Thymus (tissue), 11 donors: Measurements from ENCODE around the gene STX2. TPM values are rescaled to one million over a fixed set of nuclear protein-coding genes. Genes with fewer than 3 reads are reported as not detected.
A peak's percentile ranks its signal among the peaks of the same experiment; 100 is the strongest.
"Not testable (repeated sequence)": the region's sequence is repeated elsewhere in the genome, so short reads cannot be mapped to it uniquely, and the experiment has no call there.

ENCODE experiments used
- DNase-seq, 9 donors: peaks; one replicate each; pipeline ENCODE4 v3.0.0-alpha.2; 2013; ENCODE audit warnings: low spot score in 9 of 9, low read depth in 6 of 9, missing footprints in 1 of 9
- H3K27ac ChIP-seq, 2 donors: one replicate each; pipeline ENCODE4 v1.5.1; 2013; ENCODE audit warnings: control low read depth in 1 of 2, low read depth in 1 of 2, low read length in 1 of 2, mild to moderate bottlenecking in 1 of 2, moderate library complexity in 1 of 2
- H3K27me3 ChIP-seq, 2 donors: one replicate each; pipeline ENCODE4 v1.5.1; 2013; ENCODE audit warnings: low read length in 1 of 2; ENCODE audit not compliant: control insufficient read depth in 2 of 2, insufficient read depth in 1 of 2
- H3K36me3 ChIP-seq, 2 donors: one replicate each; pipeline ENCODE4 v1.5.1; 2013; ENCODE audit warnings: low read length in 1 of 2, mild to moderate bottlenecking in 1 of 2, moderate library complexity in 1 of 2; ENCODE audit not compliant: control insufficient read depth in 2 of 2, insufficient read depth in 2 of 2
- H3K4me1 ChIP-seq, 2 donors: one replicate each; pipeline ENCODE4 v1.5.1; 2013; ENCODE audit warnings: low read length in 2 of 2; ENCODE audit not compliant: control insufficient read depth in 2 of 2, insufficient read depth in 2 of 2
- H3K4me3 ChIP-seq, 2 donors: one replicate each; pipeline ENCODE4 v1.5.1; 2013; ENCODE audit warnings: low read length in 2 of 2, control low read depth in 1 of 2, mild to moderate bottlenecking in 1 of 2
- H3K9me3 ChIP-seq, 2 donors: one replicate each; pipeline ENCODE4 v1.5.1; 2013; ENCODE audit warnings: low read length in 1 of 2, mild to moderate bottlenecking in 1 of 2; ENCODE audit not compliant: control insufficient read depth in 2 of 2, insufficient read depth in 1 of 2
- WGBS: extraction: QIAGEN DNeasy Blood & Tissue Kit; methylation state at CpG from one replicate; pipeline ENCODE4 v1.1.7; 2013; 5-methylcytosine and 5-hydroxymethylcytosine counted together
- polyA plus RNA-seq: library from polyadenylated mRNA; stranded (reverse); fragments of 200-250 nt; gene quantifications from one replicate; pipeline ENCODE4 v1.2.3, GENCODE V29; 2013
- total RNA-seq: library from RNA; stranded (reverse); fragments of 120-200 nt; gene quantifications from one replicate; pipeline ENCODE4 v1.2.4, GENCODE V29; 2013
- donor health status: healthy.

Gene STX2
- total and polyA plus RNA-seq, 2 donors, result 8.8 to 18.3 TPM

DNA sequence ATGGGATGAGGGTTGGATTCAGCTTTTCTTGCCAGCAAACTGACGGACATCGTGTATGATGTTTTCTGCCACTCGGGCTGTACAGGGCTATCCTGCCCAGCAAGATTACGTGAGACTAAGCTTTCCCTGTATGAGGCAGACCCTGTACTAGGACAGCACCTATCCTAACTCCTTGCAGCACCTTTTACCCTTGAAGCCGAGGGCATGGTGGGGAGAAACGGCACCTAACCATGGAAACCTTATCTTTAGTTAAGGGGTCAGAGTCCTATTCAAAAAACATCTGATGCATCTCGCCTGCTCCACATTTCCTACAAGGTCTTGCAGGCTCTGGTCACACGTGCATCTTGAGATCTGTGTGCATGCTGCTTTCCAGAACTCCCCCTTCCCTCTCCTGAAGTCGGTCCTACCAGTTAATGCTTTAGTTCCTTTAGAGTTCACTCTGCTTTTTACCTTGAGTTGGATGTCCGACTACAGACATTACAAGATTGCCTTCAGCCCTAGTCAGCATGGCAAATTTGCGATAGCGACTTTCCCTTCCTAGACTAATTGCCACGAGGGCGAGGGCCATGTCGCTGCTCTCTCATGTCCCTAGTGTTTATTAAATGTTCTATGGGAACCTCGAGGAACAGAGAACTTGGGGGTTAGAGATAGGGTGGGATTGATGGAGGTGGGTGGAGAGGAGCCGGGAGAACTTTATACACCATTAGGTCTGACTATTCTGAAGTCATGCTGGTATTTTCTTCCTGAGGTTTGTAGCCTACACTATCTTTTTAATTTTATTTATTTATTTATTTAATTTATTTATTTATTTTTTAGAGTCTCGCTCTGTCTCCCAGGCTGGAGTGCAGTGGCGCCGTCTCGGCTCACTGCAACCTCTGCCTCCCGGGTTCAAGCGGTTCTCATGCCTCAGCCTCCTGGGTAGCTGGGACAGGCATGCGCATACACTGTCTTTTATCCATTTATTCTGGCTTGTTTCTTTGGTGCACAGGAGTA, 39.4 kb upstream of the STX2 start:
- Histone ChIP-seq H3K4me1 (peaks cover 0 to 12% of the 10 kb centered on the region in 2 donors), H3K27ac (no peak overlapping the region), H3K9me3 (no peaks in the 10 kb centered on the region), H3K27me3 (no peaks in the 10 kb centered on the region), H3K36me3 (peaks cover 20 to 34% of the 10 kb centered on the region in 2 donors), H3K4me3 (no peak overlapping the region)
- WGBS, result 93% methylated on average over 24 of the region's 24 CpGs
- DNase-seq, result no peak

GRCh38 chr12:130877333-130877732, 38.3 kb upstream of the STX2 start:
- H3K4me3 ChIP-seq, result no peak overlapping the region
- no peak overlapping the region for H3K27ac ChIP-seq
- peaks cover 6 to 17% of the 10 kb centered on the region in 2 donors for H3K4me1 ChIP-seq
- whole genome bisulfite sequencing, result 98% methylated on average over 3 of the region's 3 CpGs
- H3K9me3 ChIP-seq, result no peaks in the 10 kb centered on the region
- peaks cover 20 to 43% of the 10 kb centered on the region in 2 donors for H3K36me3 ChIP-seq
- H3K27me3 ChIP-seq, result no peaks in the 10 kb centered on the region
- no peak for DNase-seq

DNA sequence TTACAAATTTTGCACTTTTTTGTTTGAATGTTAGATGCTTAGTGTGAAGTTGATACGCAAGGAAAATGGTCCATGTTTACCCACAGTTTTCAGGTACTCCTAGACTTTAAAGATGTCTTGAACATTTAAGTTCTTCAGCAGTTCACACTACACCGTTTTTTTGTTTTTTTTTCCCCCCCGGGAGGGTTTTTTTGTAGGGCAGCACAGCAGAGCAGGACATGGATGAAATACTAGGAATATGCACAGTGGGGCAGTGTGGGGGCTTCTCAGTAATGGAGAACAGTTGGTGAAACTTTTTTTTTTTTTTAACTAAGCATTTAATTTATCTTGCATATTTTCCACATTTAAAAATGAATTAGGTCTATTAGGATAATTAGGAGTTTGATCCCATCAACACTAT, 37.7 kb upstream of the STX2 start:
- no peaks in the 10 kb centered on the region for H3K9me3 ChIP-seq
- 94% methylated on average over 3 of the region's 3 CpGs for WGBS
- no peak for DNase-seq
- H3K4me3 ChIP-seq, result no peak overlapping the region
- H3K4me1 ChIP-seq, result peaks cover 6 to 17% of the 10 kb centered on the region in 2 donors
- H3K27me3 ChIP-seq, result no peaks in the 10 kb centered on the region
- peaks cover 20 to 43% of the 10 kb centered on the region in 2 donors for H3K36me3 ChIP-seq
- H3K27ac ChIP-seq, result no peak overlapping the region

- Histone ChIP-seq H3K4me1 (peaks cover 6 to 19% of the 10 kb centered on the region in 2 donors), H3K36me3 (peaks cover 20 to 43% of the 10 kb centered on the region in 2 donors), H3K4me3 (no peak overlapping the region), H3K9me3 (no peaks in the 10 kb centered on the region), H3K27me3 (no peaks in the 10 kb centered on the region), H3K27ac (no peak overlapping the region)
- DNase-seq, result no peak
Observed at GRCh38 chr12:130876297-130876696, 37.2 kb upstream of the STX2 start.

GRCh38 chr12:130875708-130876107, 36.7 kb upstream of the STX2 start:
- not testable (repeated sequence) for H3K27ac ChIP-seq, H3K4me3 ChIP-seq, H3K9me3 ChIP-seq, DNase-seq, H3K27me3 ChIP-seq
- 89% methylated on average over 11 of the region's 11 CpGs for WGBS
- peaks cover 20 to 43% of the 10 kb centered on the region in 2 donors for H3K36me3 ChIP-seq
- peaks cover 6 to 25% of the 10 kb centered on the region in 2 donors for H3K4me1 ChIP-seq

GRCh38 chr12:130875193-130875592, 36.1 kb upstream of the STX2 start:
- H3K27ac ChIP-seq, result no peak overlapping the region
- peaks cover 20 to 43% of the 10 kb centered on the region in 2 donors for H3K36me3 ChIP-seq
- H3K27me3 ChIP-seq, result no peaks in the 10 kb centered on the region
- 97% methylated on average over 5 of the region's 5 CpGs for WGBS
- H3K9me3 ChIP-seq, result no peaks in the 10 kb centered on the region
- H3K4me1 ChIP-seq, result peaks cover 6 to 27% of the 10 kb centered on the region in 2 donors
- no peak for DNase-seq
- H3K4me3 ChIP-seq, result no peak overlapping the region

GRCh38 chr12:130874696-130875095, 35.6 kb upstream of the STX2 start:
- Histone ChIP-seq H3K36me3 (peaks cover 20 to 43% of the 10 kb centered on the region in 2 donors), H3K27ac (no peak overlapping the region), H3K4me3 (no peak overlapping the region), H3K9me3 (no peaks in the 10 kb centered on the region), H3K27me3 (no peaks in the 10 kb centered on the region), H3K4me1 (peaks cover 6 to 24% of the 10 kb centered on the region in 2 donors)
- no peak for DNase-seq
- WGBS, result 97% methylated on average over 10 of the region's 10 CpGs

GRCh38 chr12:130873825-130874224, 34.8 kb upstream of the STX2 start:
- no peak for DNase-seq
- Histone ChIP-seq H3K27ac (no peak overlapping the region), H3K4me1 (peaks cover 6 to 21% of the 10 kb centered on the region in 2 donors), H3K27me3 (no peaks in the 10 kb centered on the region), H3K36me3 (peaks cover 20 to 43% of the 10 kb centered on the region in 2 donors), H3K4me3 (peak overlapping the region in 1 of 2 donors; percentile 76), H3K9me3 (no peaks in the 10 kb centered on the region)
- 94% methylated on average over 4 of the region's 4 CpGs for WGBS

- Histone ChIP-seq H3K27ac (no peak overlapping the region), H3K4me1 (peaks cover 6 to 23% of the 10 kb centered on the region in 2 donors), H3K4me3 (peak overlapping the region; percentile 76 to 87), H3K36me3 (peaks cover 20 to 43% of the 10 kb centered on the region in 2 donors), H3K27me3 (no peaks in the 10 kb centered on the region), H3K9me3 (no peaks in the 10 kb centered on the region)
- DNase-seq, result no peak
- 66% methylated on average over 4 of the region's 4 CpGs for WGBS
Observed at GRCh38 chr12:130873106-130873795, 34.2 kb upstream of the STX2 start.
